HG03575 (cell line): ENCODE data around the gene LOXL1.

ENCODE experiments used
- ATAC-seq: cut with Tn5 transposase; IDR thresholded peaks from one replicate; pipeline ENCODE4 v1.9.1; 2021; ENCODE audit not compliant: unreplicated experiment, insufficient number of reproducible peaks, low FRiP score; ENCODE audit errors: extremely low read depth

LOXL1 gene

GRCh38 chr15:73986055-73986775 is 60.0 kb downstream of the LOXL1 start:
- ATAC-seq: no peak

- ATAC-seq: no peak
These were observed 60.5 kb downstream of the LOXL1 start for GRCh38 chr15:73986776-73987056.

- ATAC-seq: no peak
These were observed 61.0 kb downstream of the LOXL1 start for GRCh38 chr15:73987250-73987649.

- ATAC-seq: no peak
These were observed 61.6 kb downstream of the LOXL1 start for GRCh38 chr15:73987681-73988444.

- no peak for ATAC-seq
These were observed 62.2 kb downstream of the LOXL1 start for GRCh38 chr15:73988445-73988969.

- ATAC-seq: no peak
These were observed 62.9 kb downstream of the LOXL1 start for GRCh38 chr15:73989001-73989798.

GRCh38 chr15:73990250-73991005 is 64.2 kb downstream of the LOXL1 start:
- ATAC-seq: no peak

GRCh38 chr15:73991260-73991659 is 65.0 kb downstream of the LOXL1 start:
- no peak for ATAC-seq

- ATAC-seq: peak; percentile 25
These were observed 65.7 kb downstream of the LOXL1 start, which contains the start of gene STOML1 for GRCh38 chr15:73991726-73992593. Gene STOML1, minus strand, starts transcription at chr15:73992295. Its CDS starts 72 bp downstream, at chr15:73992223.

- no peak for ATAC-seq
These were observed 66.3 kb downstream of the LOXL1 start for GRCh38 chr15:73992594-73992898.

- no peak for ATAC-seq
These were observed 67.1 kb downstream of the LOXL1 start for GRCh38 chr15:73993211-73993994.

- ATAC-seq: no peak
These were observed 68.2 kb downstream of the LOXL1 start, which contains the start of gene PML for GRCh38 chr15:73994413-73994883. Gene PML, plus strand, starts transcription at chr15:73994716. Its CDS starts 97 bp downstream, at chr15:73994813.

- ATAC-seq: no peak
These were observed 68.8 kb downstream of the LOXL1 start for GRCh38 chr15:73994912-73995622.

- ATAC-seq: no peak
These were observed 70.0 kb downstream of the LOXL1 start for GRCh38 chr15:73996267-73996666.

- ATAC-seq: no peak
These were observed 70.7 kb downstream of the LOXL1 start for GRCh38 chr15:73996939-73997338.

- ATAC-seq: no peak
These were observed 71.7 kb downstream of the LOXL1 start for GRCh38 chr15:73997986-73998385.
